K562 (cell line): ENCODE data around the gene BRD3. TPM values are rescaled to one million over a fixed set of nuclear protein-coding genes. Genes with fewer than 3 reads are reported as not detected.

ENCODE experiments used
- ATAC-seq: fragments of 200-7000 bp; cut with Tn5 transposase; 3 replicates; pipeline ENCODE4 v1.9.1; 2020; ENCODE audit warnings: moderate library complexity
- BruUV-seq: library from RNA; stranded (reverse); fragments of 400-500 nt; replicated peaks from 2 replicates; lab custom pipeline; 2021; lab: Mats Ljungman, UMichigan
- CTCF ChIA-PET: fragments of 300-600 bp; formaldehyde crosslinking; extraction: SDS; loops from one replicate; lab custom pipeline; 2021; ENCODE audit warnings: low intra/inter-chr PET ratio; lab: Yijun Ruan, JAX
- POLR2A ChIA-PET: fragments of 300-600, 350-650 bp; sonication (Branson Sonifier 250); formaldehyde crosslinking; extraction: SDS; loops from one replicate; lab custom pipeline; 2021; ENCODE audit warnings: antibody characterized with exemption, inconsistent platforms; lab: Yijun Ruan, JAX
- DNase-seq, 4 experiments: peaks; one replicate each; pipeline versions ENCODE4 v3.0.0 to v3.0.0-alpha.2; 2011 to 2018; ENCODE audit warnings: low spot score in 3 of 4, mixed read lengths in 3 of 4; ENCODE audit errors: extremely low read depth in 1 of 4
- FAIRE-seq: peaks from 2 replicates; lab custom pipeline; 2011; peaks lifted over from hg19 to GRCh38; lab: Jason Lieb, UNC
- H2AFZ ChIP-seq: 2 replicates; pipeline ENCODE4 v1.6.0; 2011; ENCODE audit warnings: low read depth, low read length, control low read depth, inconsistent platforms
- H3K27ac ChIP-seq: fragments of 200-600 bp; 3 replicates; pipeline ENCODE4 v1.8.0; 2011; ENCODE audit warnings: low read depth, mild to moderate bottlenecking, control low read depth, inconsistent platforms, low read length, moderate library complexity, mixed read lengths; ENCODE audit errors: extremely low read depth
- H3K27me3 ChIP-seq, 2 experiments: fragments of 300-600 bp in 1 of 2; 2 replicates in 1 of 2; 3 replicates in 1 of 2; pipeline versions ENCODE4 v1.6.0 to v1.8.0; 2011; ENCODE audit warnings: inconsistent platforms in 2 of 2, low read length in 2 of 2, mild to moderate bottlenecking in 1 of 2, mixed read lengths in 1 of 2, moderate library complexity in 1 of 2; ENCODE audit not compliant: control insufficient read depth in 2 of 2, insufficient read depth in 2 of 2
- H3K36me3 ChIP-seq: fragments of 300-600 bp; 3 replicates; pipeline ENCODE4 v1.8.0; 2011; ENCODE audit warnings: mild to moderate bottlenecking, low read length, inconsistent platforms; ENCODE audit not compliant: control insufficient read depth, insufficient read depth
- H3K4me1 ChIP-seq, 2 experiments: fragments of 200-600 bp in 1 of 2; replicated peaks in 1 of 2; 2 replicates in 1 of 2; 3 replicates in 1 of 2; pipeline versions ENCODE4 v1.5.1 to v1.8.0; 2011; ENCODE audit warnings: inconsistent platforms in 2 of 2, low read length in 2 of 2, mild to moderate bottlenecking in 1 of 2, mixed read lengths in 1 of 2, moderate library complexity in 1 of 2; ENCODE audit not compliant: control insufficient read depth in 2 of 2, insufficient read depth in 2 of 2
- H3K4me2 ChIP-seq: 2 replicates; pipeline ENCODE4 v1.6.1; 2011; ENCODE audit warnings: low read length, control low read depth, inconsistent platforms, mixed read lengths; ENCODE audit not compliant: insufficient read depth
- H3K4me3 ChIP-seq: fragments of 200-600 bp; sonication (generic), shearing (Covaris generic); 2 replicates; pipeline ENCODE4 v1.5.1; 2016; ENCODE audit warnings: control low read depth, inconsistent platforms
- H3K79me2 ChIP-seq: fragments of 200-600 bp; 3 replicates; pipeline ENCODE4 v1.8.0; 2011; ENCODE audit warnings: low read length, inconsistent platforms; ENCODE audit not compliant: control insufficient read depth, insufficient read depth
- H3K9ac ChIP-seq, 2 experiments: 2 replicates each; pipeline versions ENCODE4 v1.6.0 to v1.6.1; 2011; ENCODE audit warnings: low read depth in 2 of 2, low read length in 2 of 2, control low read depth in 1 of 2, inconsistent platforms in 1 of 2, mild to moderate bottlenecking in 1 of 2, mixed read lengths in 1 of 2; ENCODE audit not compliant: insufficient read depth in 1 of 2
- H3K9me1 ChIP-seq: one replicate; pipeline ENCODE4 v1.6.0; 2011; ENCODE audit warnings: inconsistent platforms, mild to moderate bottlenecking, low read length, moderate library complexity; ENCODE audit not compliant: control insufficient read depth, insufficient read depth
- H3K9me3 ChIP-seq: replicated peaks from 2 replicates; pipeline ENCODE4 v1.5.1; 2011; ENCODE audit warnings: low read depth, low read length, inconsistent platforms; ENCODE audit not compliant: control insufficient read depth, insufficient read depth
- H4K20me1 ChIP-seq: replicated peaks from 2 replicates; pipeline ENCODE4 v1.6.1; 2011; ENCODE audit warnings: low read length, inconsistent platforms, mixed read lengths; ENCODE audit not compliant: control insufficient read depth, insufficient read depth
- BHLHE40 ChIP-seq: IDR thresholded peaks from 2 replicates; pipeline ENCODE4 v1.6.1; 2011; ENCODE audit warnings: low read length, improper control_type of control experiment
- EP400 ChIP-seq: fragments of 450-650 bp; IDR thresholded peaks from 2 replicates; pipeline ENCODE4 v1.6.1; 2017; ENCODE audit warnings: antibody characterized with exemption, mild to moderate bottlenecking, moderate library complexity
- GATAD2A ChIP-seq: fragments of 450-650 bp; IDR thresholded peaks from 2 replicates; pipeline ENCODE4 v1.6.1; 2017
- HOXB6 ChIP-seq: fragments of 250-450 bp; sonication (Bioruptor Pico); IDR thresholded peaks from 2 replicates; pipeline ENCODE4 v1.5.1; 2022; ENCODE audit warnings: mild to moderate bottlenecking, borderline replicate concordance
- MIER1 ChIP-seq: fragments of 450-650 bp; IDR thresholded peaks from 2 replicates; pipeline ENCODE4 v1.6.1; 2016; ENCODE audit warnings: antibody characterized with exemption, mild to moderate bottlenecking, low read depth
- NCOA1 ChIP-seq: fragments of 450-650 bp; IDR thresholded peaks from 2 replicates; pipeline ENCODE4 v1.6.1; 2016; ENCODE audit warnings: low read depth
- PHTF2 ChIP-seq: fragments of 250-450 bp; sonication (Bioruptor Pico); IDR thresholded peaks from 2 replicates; pipeline ENCODE4 v1.5.0; 2021; ENCODE audit warnings: mild to moderate bottlenecking
- POLR2G ChIP-seq: fragments of 200-400 bp; formaldehyde crosslinking; IDR thresholded peaks from 2 replicates; pipeline ENCODE4 v1.6.1; 2017; ENCODE audit warnings: low read depth, mild to moderate bottlenecking, antibody characterized with exemption, low read length, moderate library complexity
- POLR2H ChIP-seq: IDR thresholded peaks from 2 replicates; pipeline ENCODE4 v1.6.1; 2016; ENCODE audit warnings: missing genetic modification characterization, low read depth, mild to moderate bottlenecking, control low read depth, missing compliant biosample characterization, moderate library complexity
- PTRF ChIP-seq: fragments of 450-650 bp; IDR thresholded peaks from 2 replicates; pipeline ENCODE4 v1.6.1; 2016; ENCODE audit warnings: mild to moderate bottlenecking, missing genetic modification characterization, missing compliant biosample characterization
- SMARCA5 ChIP-seq: fragments of 450-650 bp; IDR thresholded peaks from 2 replicates; pipeline ENCODE4 v1.6.1; 2016
- STAG1 ChIP-seq: sonication (generic); formaldehyde crosslinking; IDR thresholded peaks from 2 replicates; pipeline ENCODE4 v1.5.0; 2020; ENCODE audit warnings: missing genetic modification reagents, borderline replicate concordance
- TCF3 ChIP-seq: sonication (generic); formaldehyde crosslinking; IDR thresholded peaks from 2 replicates; pipeline ENCODE4 v1.4.0; 2020; ENCODE audit warnings: mild to moderate bottlenecking, missing genetic modification reagents
- ZNF174 ChIP-seq: fragments of 250-450 bp; sonication (Bioruptor Pico); IDR thresholded peaks from 2 replicates; pipeline ENCODE4 v1.4.0; 2020; ENCODE audit warnings: mild to moderate bottlenecking
- ZNF696 ChIP-seq: fragments of 250-450 bp; sonication (Bioruptor Pico); conservative IDR thresholded peaks from 2 replicates; pipeline ENCODE4 v1.4.0; 2020; ENCODE audit warnings: mild to moderate bottlenecking, moderate library complexity
- WGBS: fragments of 100-300 bp; shearing (Covaris generic); methylation state at CpG from one replicate; pipeline ENCODE4 v1.1.6; 2016; ENCODE audit warnings: low coverage, mixed read lengths; ENCODE audit not compliant: insufficient coverage; ENCODE audit errors: missing lambda C conversion rate; 5-methylcytosine and 5-hydroxymethylcytosine counted together
- in situ Hi-C: fragments of 300-500 bp; cut with MboI; formaldehyde crosslinking; loops from 4 replicates; pipeline ENCODE4 v1.15.0; 2018; ENCODE audit warnings: inconsistent platforms, mixed read lengths
- intact Hi-C: fragments of 100-400 bp; cut with micrococcal nuclease; formaldehyde crosslinking; loops from 2 replicates; pipeline ENCODE4 v1.14.2; 2022
- polyA plus RNA-seq, 8 experiments: library from polyadenylated mRNA; depleted of rRNA in 4 of 8; stranded (reverse) in 5 of 8; unstranded in 3 of 8; fragments of >200 nt; fragmentation: Nextera tagmentation in 2 of 8; fragmentation: Illumina TruSeq in 1 of 8; extraction: Ambion mirVana in 2 of 8; extraction: Trizol in 1 of 8; gene quantifications; 2 replicates each; pipeline versions ENCODE4 v1.2.1 to v1.2.3, GENCODE V29; 2011 to 2014; ENCODE audit warnings: inconsistent platforms in 1 of 8, missing spikeins in 1 of 8
- total RNA-seq, 7 experiments: library from RNA; depleted of rRNA in 6 of 7; stranded (reverse); fragments of >200 nt in 6 of 7; fragmentation: Illumina TruSeq in 2 of 7; extraction: Trizol in 2 of 7; gene quantifications; 2 replicates each; pipeline versions ENCODE4 v1.2.1 to v1.2.3, GENCODE V29; 2011 to 2021; ENCODE audit warnings: low replicate concordance in 1 of 7
- TF ChIP-seq, protein P1 (sequence below): fragments of 450-650 bp; IDR thresholded peaks from 2 replicates; pipeline ENCODE4 v1.6.1; 2016; ENCODE audit warnings: low read depth
- TF ChIP-seq, protein P2 (sequence below): sonication (generic); formaldehyde crosslinking; IDR thresholded peaks from 2 replicates; pipeline ENCODE4 v1.8.1; 2023; ENCODE audit warnings: mild to moderate bottlenecking, missing genetic modification reagents

BRD3 gene
- total and polyA plus RNA-seq, 9 of the 15 experiments (the other 6 are each of a cell fraction or from before 2014, with no cell fraction given): 0.82 to 37.1 (median 4.2) TPM

DNA sequence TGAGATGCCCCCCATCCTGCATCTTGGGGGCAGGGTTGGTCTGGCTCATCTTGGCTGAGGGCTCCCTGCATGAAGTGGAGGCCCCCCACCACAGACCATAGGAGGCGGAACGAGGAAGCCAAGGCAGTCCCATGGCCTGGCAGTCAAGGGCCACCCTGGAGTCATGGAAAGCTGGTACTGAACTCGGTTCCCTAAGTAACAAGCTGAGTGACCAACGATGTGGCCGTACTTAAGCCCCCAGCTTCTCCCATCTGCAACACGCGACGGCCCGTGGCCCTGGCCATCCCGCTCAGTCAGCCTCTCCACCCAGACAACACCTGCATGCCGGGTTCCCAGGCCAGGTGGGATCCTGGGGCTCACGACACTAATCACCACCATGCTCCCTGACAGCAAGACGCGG lies 17.1 kb downstream of the BRD3 start:
- Histone ChIP-seq H2AFZ (no peak overlapping the region), H3K27ac (no peak overlapping the region), H3K4me3 (no peak overlapping the region), H3K4me1 (peaks cover 0 to 41% of the 10 kb centered on the region in 2 experiments; a peak in 2 of 5 replicates), H4K20me1 (no peaks in the 10 kb centered on the region; the same call in 1 of the 2 replicates), H3K27me3 (no peaks in the 10 kb centered on the region), H3K4me2 (no peak overlapping the region), H3K9me3 (no peaks in the 10 kb centered on the region), H3K9me1 (no peaks in the 10 kb centered on the region), H3K9ac (no peak overlapping the region), H3K79me2 (peaks cover 3% of the 10 kb centered on the region; the same call in 1 of the 3 replicates), H3K36me3 (peaks cover 57% of the 10 kb centered on the region; the same call in 1 of the 3 replicates)
- ATAC-seq (no peak), DNase-seq (no peak), FAIRE-seq (no peak)
- no TSS peak for BruUV-seq
- WGBS: 93% methylated on average over 11 of the region's 14 CpGs
- ChIA-PET POLR2A (interaction anchor here (0.7 to 1.1 kb wide), 2 partner anchors 10 to 44 kb away, joined by 3 to 6 read pairs; no protein-coding TSS in a partner anchor), CTCF (no interaction called here)
- in situ Hi-C loops: no loop called here
- intact Hi-C loops: no loop called here
- no peak for TF ChIP-seq ZNF696
- TF ChIP-seq PTRF (tag): no peak
- TF ChIP-seq POLR2G: no peak
- TF ChIP-seq BHLHE40: no peak
- no peak for TF ChIP-seq PHTF2 (CRISPR knock-in tag)
- TF ChIP-seq TCF3 (CRISPR knock-in tag): no peak
- TF ChIP-seq, protein P1, sequence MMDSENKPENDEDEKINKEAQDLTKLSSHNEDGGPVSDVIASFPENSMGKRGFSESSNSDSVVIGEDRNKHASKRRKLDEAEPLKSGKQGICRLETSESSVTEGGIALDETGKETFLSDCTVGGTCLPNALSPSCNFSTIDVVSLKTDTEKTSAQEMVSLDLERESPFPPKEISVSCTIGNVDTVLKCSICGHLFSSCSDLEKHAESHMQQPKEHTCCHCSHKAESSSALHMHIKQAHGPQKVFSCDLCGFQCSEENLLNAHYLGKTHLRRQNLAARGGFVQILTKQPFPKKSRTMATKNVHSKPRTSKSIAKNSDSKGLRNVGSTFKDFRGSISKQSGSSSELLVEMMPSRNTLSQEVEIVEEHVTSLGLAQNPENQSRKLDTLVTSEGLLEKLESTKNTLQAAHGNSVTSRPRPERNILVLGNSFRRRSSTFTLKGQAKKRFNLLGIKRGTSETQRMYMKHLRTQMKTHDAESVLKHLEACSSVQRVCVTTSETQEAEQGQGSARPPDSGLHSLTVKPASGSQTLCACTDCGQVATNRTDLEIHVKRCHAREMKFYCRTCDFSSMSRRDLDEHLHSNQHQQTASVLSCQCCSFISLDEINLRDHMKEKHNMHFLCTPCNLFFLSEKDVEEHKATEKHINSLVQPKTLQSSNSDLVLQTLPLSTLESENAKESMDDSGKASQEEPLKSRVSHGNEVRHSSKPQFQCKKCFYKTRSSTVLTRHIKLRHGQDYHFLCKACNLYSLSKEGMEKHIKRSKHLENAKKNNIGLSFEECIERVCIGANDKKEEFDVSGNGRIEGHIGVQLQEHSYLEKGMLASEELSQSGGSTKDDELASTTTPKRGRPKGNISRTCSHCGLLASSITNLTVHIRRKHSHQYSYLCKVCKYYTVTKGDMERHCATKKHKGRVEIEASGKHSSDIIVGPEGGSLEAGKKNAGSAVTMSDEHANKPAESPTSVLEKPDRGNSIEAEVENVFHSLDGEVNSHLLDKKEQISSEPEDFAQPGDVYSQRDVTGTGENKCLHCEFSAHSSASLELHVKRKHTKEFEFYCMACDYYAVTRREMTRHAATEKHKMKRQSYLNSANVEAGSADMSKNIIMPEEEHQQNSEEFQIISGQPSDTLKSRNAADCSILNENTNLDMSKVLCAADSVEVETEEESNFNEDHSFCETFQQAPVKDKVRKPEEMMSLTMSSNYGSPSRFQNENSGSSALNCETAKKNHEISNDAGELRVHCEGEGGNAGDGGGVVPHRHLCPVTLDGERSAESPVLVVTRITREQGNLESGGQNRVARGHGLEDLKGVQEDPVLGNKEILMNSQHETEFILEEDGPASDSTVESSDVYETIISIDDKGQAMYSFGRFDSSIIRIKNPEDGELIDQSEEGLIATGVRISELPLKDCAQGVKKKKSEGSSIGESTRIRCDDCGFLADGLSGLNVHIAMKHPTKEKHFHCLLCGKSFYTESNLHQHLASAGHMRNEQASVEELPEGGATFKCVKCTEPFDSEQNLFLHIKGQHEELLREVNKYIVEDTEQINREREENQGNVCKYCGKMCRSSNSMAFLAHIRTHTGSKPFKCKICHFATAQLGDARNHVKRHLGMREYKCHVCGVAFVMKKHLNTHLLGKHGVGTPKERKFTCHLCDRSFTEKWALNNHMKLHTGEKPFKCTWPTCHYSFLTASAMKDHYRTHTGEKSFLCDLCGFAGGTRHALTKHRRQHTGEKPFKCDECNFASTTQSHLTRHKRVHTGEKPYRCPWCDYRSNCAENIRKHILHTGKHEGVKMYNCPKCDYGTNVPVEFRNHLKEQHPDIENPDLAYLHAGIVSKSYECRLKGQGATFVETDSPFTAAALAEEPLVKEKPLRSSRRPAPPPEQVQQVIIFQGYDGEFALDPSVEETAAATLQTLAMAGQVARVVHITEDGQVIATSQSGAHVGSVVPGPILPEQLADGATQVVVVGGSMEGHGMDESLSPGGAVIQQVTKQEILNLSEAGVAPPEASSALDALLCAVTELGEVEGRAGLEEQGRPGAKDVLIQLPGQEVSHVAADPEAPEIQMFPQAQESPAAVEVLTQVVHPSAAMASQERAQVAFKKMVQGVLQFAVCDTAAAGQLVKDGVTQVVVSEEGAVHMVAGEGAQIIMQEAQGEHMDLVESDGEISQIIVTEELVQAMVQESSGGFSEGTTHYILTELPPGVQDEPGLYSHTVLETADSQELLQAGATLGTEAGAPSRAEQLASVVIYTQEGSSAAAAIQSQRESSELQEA: no peak
- TF ChIP-seq POLR2H (tag): no peak
- no peak for TF ChIP-seq ZNF174 (CRISPR knock-in tag)
- no peak for TF ChIP-seq SMARCA5
- no peak for TF ChIP-seq HOXB6 (CRISPR knock-in tag)
- TF ChIP-seq, protein P2, sequence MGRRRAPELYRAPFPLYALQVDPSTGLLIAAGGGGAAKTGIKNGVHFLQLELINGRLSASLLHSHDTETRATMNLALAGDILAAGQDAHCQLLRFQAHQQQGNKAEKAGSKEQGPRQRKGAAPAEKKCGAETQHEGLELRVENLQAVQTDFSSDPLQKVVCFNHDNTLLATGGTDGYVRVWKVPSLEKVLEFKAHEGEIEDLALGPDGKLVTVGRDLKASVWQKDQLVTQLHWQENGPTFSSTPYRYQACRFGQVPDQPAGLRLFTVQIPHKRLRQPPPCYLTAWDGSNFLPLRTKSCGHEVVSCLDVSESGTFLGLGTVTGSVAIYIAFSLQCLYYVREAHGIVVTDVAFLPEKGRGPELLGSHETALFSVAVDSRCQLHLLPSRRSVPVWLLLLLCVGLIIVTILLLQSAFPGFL: no peak
- TF ChIP-seq EP400: no peak
- TF ChIP-seq NCOA1: no peak
- TF ChIP-seq GATAD2A: no peak
- no peak for TF ChIP-seq MIER1
- TF ChIP-seq STAG1 (CRISPR knock-in tag): no peak
